GM10266 (cell line): ENCODE data around the gene ERICH6B.

Source experiments
- DNase-seq: peaks from one replicate; pipeline ENCODE4 v3.0.0; 2012; ENCODE audit errors: extremely low spot score
- CTCF ChIP-seq: IDR thresholded peaks from 2 replicates; pipeline ENCODE4 v1.5.1; 2012; ENCODE audit warnings: mild to moderate bottlenecking, low read depth; ENCODE audit not compliant: control insufficient read depth, insufficient read depth; ENCODE audit errors: missing control alignments

Gene ERICH6B

GRCh38 chr13:45554604-45555109, 60.9 kb downstream of the ERICH6B start:
- no peak for DNase-seq
- TF ChIP-seq CTCF: no peak

GRCh38 chr13:45548281-45548680, 67.3 kb downstream of the ERICH6B start:
- no peak for DNase-seq
- no peak for TF ChIP-seq CTCF

GRCh38 chr13:45546410-45546765, 69.2 kb downstream of the ERICH6B start:
- no peak for DNase-seq
- TF ChIP-seq CTCF: no peak

GRCh38 chr13:45545686-45546409, 69.7 kb downstream of the ERICH6B start:
- no peak for TF ChIP-seq CTCF
- DNase-seq: no peak

- DNase-seq: no peak
- TF ChIP-seq CTCF: no peak
These were observed 71.0 kb downstream of the ERICH6B start for GRCh38 chr13:45544520-45544919.

- no peak for TF ChIP-seq CTCF
- no peak for DNase-seq
These were observed 72.7 kb downstream of the ERICH6B start for GRCh38 chr13:45542878-45543277.

GRCh38 chr13:45542391-45542790, 73.1 kb downstream of the ERICH6B start:
- TF ChIP-seq CTCF: no peak
- no peak for DNase-seq
